Fibroblast of mammary gland (primary cell): ENCODE data around the gene ABLIM3.
A peak's percentile ranks its signal among the peaks of the same experiment; 100 is the strongest.

Experiments used
- DNase-seq: peaks from one replicate; pipeline ENCODE4 v3.0.0-alpha.2; 2010; ENCODE audit warnings: low read depth
- H3K4me3 ChIP-seq: 2 replicates; pipeline ENCODE4 v1.5.1; 2011; ENCODE audit warnings: low read depth, mild to moderate bottlenecking, low read length, moderate library complexity; ENCODE audit not compliant: control insufficient read depth
- TF ChIP-seq, protein P1 (sequence below): conservative IDR thresholded peaks from 2 replicates; pipeline ENCODE4 v1.5.1; 2011; ENCODE audit warnings: low read depth, low read length, inconsistent platforms; ENCODE audit not compliant: control insufficient read depth, insufficient read depth

The ABLIM3 gene

DNA sequence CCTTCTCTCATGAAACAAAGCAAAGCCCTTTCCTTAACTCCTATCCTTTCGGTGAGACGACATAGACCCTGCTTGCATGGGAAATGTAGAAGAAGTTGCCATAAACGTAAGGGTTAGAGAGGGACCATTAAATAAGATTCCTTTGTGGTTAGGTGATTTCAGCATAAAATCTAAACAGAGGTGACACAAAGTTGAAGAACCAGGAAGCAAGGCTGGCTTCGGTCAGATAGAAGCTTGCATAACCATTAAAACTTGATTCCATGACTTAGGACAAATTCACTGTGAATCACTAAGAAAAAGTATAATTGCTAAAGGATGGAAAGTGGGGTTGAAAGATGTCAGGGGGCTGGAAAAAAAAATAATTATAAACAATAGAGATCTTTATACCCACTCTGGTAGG, 30.9 kb upstream of the ABLIM3 start:
- no peak for DNase-seq
- no peak overlapping the region for H3K4me3 ChIP-seq
- TF ChIP-seq, protein P1, sequence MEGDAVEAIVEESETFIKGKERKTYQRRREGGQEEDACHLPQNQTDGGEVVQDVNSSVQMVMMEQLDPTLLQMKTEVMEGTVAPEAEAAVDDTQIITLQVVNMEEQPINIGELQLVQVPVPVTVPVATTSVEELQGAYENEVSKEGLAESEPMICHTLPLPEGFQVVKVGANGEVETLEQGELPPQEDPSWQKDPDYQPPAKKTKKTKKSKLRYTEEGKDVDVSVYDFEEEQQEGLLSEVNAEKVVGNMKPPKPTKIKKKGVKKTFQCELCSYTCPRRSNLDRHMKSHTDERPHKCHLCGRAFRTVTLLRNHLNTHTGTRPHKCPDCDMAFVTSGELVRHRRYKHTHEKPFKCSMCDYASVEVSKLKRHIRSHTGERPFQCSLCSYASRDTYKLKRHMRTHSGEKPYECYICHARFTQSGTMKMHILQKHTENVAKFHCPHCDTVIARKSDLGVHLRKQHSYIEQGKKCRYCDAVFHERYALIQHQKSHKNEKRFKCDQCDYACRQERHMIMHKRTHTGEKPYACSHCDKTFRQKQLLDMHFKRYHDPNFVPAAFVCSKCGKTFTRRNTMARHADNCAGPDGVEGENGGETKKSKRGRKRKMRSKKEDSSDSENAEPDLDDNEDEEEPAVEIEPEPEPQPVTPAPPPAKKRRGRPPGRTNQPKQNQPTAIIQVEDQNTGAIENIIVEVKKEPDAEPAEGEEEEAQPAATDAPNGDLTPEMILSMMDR = no peak

DNA sequence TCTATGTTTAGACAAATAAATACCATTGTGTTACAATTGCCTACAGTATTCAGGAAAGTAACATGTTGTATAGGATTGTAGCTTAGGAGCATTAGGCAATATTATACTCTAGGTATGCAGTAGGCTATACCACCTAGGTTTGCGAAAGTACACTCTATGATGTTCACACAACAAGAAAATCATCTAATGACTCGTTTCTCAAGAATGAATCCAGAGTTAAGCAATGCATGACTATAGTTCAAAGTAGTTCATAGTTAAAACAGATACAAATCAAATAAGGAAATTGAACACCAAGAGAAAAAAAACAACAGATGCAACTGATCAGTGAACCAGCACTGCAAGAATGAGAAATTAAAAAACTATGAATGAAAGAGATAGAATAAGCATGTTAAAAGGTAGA, 27.6 kb upstream of the ABLIM3 start:
- DNase-seq = peak; percentile 84
- H3K4me3 ChIP-seq = no peak overlapping the region
- TF ChIP-seq, protein P1 = no peak

DNA sequence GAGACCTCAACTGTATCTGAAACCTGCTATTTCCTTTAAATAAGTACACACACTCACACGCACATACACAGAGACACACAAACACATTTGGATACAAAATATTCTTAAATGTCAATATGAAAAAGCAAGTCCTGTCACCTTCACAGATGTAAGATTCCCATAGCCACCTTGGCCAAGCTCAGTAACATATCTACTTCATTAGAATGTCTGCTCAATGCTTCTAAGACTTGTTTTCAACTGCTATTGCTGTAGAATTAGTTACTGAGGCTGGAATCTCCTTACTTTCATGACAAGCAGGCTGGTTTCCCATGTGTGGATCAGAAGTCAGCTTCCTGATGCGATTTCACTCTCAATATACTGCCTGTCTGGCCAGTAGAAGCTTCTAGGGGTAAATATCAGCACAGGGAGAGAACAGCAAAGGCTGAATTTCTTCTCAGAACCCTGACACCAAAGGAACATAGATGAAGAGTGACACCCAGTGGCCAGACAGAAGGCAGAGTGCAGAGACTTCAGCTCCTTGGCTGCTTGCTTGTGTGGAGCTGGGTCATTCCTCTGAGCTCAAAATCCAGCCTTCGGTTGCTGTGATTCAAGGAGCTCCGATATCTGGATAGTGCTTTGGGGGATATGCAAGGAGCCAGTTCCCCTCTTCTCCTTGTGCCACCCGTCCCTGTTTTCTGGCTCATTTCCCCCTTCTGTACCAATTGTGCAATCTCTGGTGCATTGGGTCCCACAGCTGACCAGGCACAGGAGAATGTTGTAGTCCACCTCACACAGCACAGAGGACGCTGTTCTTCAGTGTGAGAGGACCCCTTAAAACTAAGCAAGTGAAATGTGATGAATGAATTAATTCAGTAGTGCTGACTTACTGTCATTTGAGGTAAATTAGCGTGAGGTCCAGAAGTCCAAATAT, 26.6 kb upstream of the ABLIM3 start:
- H3K4me3 ChIP-seq = no peak overlapping the region
- TF ChIP-seq, protein P1 = peak; percentile 95
- peak; percentile 86 for DNase-seq

DNA sequence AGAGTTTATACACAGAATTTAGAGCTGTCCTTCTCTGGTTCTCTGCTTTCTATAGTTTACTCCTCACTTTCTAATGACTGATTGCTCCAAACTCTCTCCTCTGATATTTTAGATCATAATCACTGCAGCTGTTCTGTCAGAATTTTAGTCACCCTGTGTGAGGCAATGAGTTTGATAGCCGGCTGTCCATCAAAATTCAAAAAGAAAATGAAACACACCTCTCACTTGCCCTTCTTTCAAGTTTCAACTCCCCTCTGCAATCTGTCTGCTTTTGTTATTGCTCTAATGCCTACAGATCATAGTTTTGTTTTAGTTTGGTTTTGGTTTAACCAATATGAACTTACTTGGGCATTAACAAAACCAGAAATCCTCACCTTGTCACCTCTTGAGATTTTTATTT, 23.3 kb upstream of the ABLIM3 start:
- DNase-seq = no peak
- TF ChIP-seq, protein P1 = no peak
- H3K4me3 ChIP-seq = no peak overlapping the region

DNA sequence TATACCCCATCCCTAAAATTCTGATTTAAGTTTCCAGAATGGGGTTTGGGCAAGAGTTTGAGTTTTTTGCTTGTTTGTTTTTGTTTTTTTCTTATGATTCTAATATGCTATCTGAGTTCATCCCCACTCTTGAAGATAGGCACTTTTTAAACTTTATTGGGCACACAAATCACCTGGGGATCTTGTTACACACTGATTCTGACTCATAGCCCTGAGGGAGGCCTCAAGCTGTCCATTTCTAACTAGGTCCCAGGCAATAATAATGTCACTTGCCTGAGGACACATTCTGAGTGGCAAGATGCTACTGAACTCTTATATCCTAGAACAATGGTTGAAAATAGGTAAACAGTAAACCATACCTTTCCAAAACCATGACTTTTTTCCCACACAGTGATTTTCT, 22.8 kb upstream of the ABLIM3 start:
- no peak for DNase-seq
- H3K4me3 ChIP-seq = no peak overlapping the region
- TF ChIP-seq, protein P1 = no peak

DNA sequence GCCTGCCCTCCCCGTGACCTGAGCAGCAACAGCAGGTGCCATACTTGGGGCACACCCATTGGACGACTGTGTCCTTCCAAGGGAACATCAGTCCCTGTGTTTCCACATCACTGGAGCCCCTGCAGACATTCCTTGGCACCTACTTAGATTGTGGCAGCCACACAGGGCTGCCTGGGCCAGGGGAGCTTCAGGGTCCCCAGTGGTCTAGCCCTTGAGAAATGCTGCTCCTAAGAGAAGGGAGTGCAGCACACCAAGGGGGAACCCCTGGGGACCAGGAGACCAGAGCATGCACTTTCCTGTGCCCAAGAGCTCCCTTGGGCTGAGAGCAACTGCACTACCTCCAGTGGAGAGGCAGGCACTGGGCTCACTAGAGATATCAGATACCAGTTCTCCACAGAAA, 20.1 kb upstream of the ABLIM3 start:
- no peak for DNase-seq
- no peak overlapping the region for H3K4me3 ChIP-seq
- TF ChIP-seq, protein P1 = no peak
